Hepatocyte (in vitro differentiated cells): ENCODE data around the gene ETFDH.

Source experiments
- CTCF ChIP-seq: fragments of 200-600 bp; sonication (generic); IDR thresholded peaks from 2 replicates; pipeline ENCODE4 v1.5.1; 2016; ENCODE audit warnings: antibody characterized with exemption, mild to moderate bottlenecking; ENCODE audit not compliant: poor library complexity
- EZH2 ChIP-seq: fragments of 200-600 bp; sonication (generic); IDR thresholded peaks from 2 replicates; pipeline ENCODE4 v1.6.1; 2016; ENCODE audit warnings: antibody characterized with exemption, mild to moderate bottlenecking, borderline replicate concordance
- EZH2phosphoT487 ChIP-seq: fragments of 200-600 bp; sonication (generic); IDR thresholded peaks from one replicate; pipeline ENCODE4 v1.6.1; 2018; ENCODE audit warnings: antibody characterized with exemption, mild to moderate bottlenecking, low read depth, moderate library complexity; ENCODE audit not compliant: unreplicated experiment, severe bottlenecking

DNA sequence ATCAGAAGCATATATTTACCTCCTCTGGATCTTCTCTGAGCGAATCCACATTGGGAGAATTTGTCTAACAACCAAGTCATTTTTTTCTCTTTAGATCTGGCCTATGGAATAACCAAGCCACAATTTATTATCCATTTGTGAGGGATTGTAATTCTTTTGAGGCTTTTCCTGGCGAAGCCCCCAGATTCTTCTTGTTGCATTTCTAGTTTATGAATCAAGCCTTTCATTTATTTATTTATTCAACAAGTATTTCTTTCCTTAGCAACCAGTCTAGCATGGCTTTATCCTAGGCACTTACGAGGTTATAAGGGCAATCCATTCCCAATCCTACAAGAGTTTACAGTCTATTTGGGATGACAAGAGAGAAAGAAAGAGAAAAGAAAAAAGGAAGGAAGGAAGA lies 78.3 kb downstream of the ETFDH start:
- TF ChIP-seq CTCF (no peak), EZH2 (no peak), EZH2phosphoT487 (no peak)
